ENCODE measurements around the gene AKT1. TPM values are rescaled to one million over a fixed set of nuclear protein-coding genes. Genes with fewer than 3 reads are reported as not detected.
"Not testable (repeated sequence)": the region's sequence is repeated elsewhere in the genome, so short reads cannot be mapped to it uniquely, and the experiment has no call there.

The AKT1 gene
- total and polyA plus RNA-seq, 5 donors: 101 to 154 (median 125) TPM

DNA sequence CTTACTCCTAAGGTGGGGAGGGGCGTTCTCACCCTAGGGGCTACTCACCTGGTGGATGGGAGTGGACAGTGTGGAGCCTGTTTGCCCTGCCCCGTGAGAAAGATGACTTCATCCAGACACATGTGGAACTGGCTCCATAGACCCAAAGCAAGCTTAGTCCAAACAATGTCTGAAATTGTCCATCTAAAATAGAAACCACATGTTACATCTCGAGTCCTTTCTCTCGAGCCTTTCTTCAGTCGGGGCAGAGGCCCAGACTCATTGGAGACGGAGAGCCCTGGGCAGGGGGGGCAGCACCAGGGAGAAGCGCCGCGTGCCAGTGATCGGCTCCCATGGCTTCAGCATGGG lies 38.3 kb downstream of the AKT1 start:
- Histone ChIP-seq H3K4me1 (ENCODE audit: control insufficient read depth, insufficient read depth, low read length) (peaks cover under 1% of the 10 kb centered on the region), H3K27me3 (ENCODE audit: control insufficient read depth, insufficient read depth) (no peaks in the 10 kb centered on the region), H3K27ac (ENCODE audit: low read length) (no peak overlapping the region), H3K4me3 (ENCODE audit: low read length) (no peak overlapping the region), H3K9me3 (ENCODE audit: control insufficient read depth, low read length) (no peaks in the 10 kb centered on the region)
- 86% methylated on average over 10 of the region's 10 CpGs for WGBS
- intact Hi-C loops (cut with DNase I): loop anchor here in 1 of 4 donors (5.0 kb wide), 1 partner anchor 35 kb away; no protein-coding TSS in a partner anchor
- peak in 2 of 3 donors; percentile 13 to 35 for DNase-seq
- no peak for ATAC-seq

GRCh38 chr14:104756477-104757237 lies 38.9 kb downstream of the AKT1 start:
- ATAC-seq (no peak), DNase-seq (peak in 2 of 3 donors; percentile 49 to 56)
- intact Hi-C loops (cut with DNase I): loop anchor here in 1 of 4 donors (5.0 kb wide), 1 partner anchor 36 kb away; no protein-coding TSS in a partner anchor
- Histone ChIP-seq H3K27ac (ENCODE audit: low read length) (no peak overlapping the region), H3K4me3 (ENCODE audit: low read length) (no peak overlapping the region), H3K4me1 (ENCODE audit: control insufficient read depth, insufficient read depth, low read length) (peaks cover 2% of the 10 kb centered on the region), H3K27me3 (ENCODE audit: control insufficient read depth, insufficient read depth) (no peaks in the 10 kb centered on the region), H3K9me3 (ENCODE audit: control insufficient read depth, low read length) (no peaks in the 10 kb centered on the region)
- WGBS: 87% methylated on average over 27 of the region's 27 CpGs

DNA sequence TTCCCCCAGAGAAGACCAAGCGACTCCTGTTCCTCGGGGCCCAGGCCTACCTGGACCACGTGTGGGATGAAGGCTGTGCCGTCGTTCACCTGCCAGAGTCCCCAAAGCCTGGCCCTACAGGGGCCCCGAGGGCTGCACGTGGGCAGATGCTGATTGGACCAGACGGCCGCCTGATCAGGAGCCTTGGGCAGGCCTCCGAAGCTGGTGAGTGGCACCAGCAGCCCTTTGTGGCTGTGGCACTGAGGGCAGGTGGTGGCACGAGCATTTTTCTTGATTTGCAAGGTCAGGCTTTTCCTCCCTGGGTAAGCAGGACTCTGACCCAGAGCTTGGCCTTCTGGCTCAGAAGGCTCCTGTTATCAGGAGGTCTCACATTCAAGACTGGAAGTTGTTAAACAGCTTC lies 39.9 kb downstream of the AKT1 start:
- intact Hi-C loops (cut with DNase I): loop anchor here in 1 of 4 donors (5.0 kb wide), 1 partner anchor 37 kb away; no protein-coding TSS in a partner anchor
- WGBS: 85% methylated on average over 11 of the region's 11 CpGs
- no peak for ATAC-seq
- peak in 2 of 3 donors; percentile 43 to 49 for DNase-seq
- no peaks in the 10 kb centered on the region for H3K27me3 ChIP-seq (ENCODE audit: control insufficient read depth, insufficient read depth)
- H3K9me3 ChIP-seq (ENCODE audit: control insufficient read depth, low read length): no peaks in the 10 kb centered on the region
- H3K4me3 ChIP-seq (ENCODE audit: low read length): no peak overlapping the region
- H3K4me1 ChIP-seq (ENCODE audit: control insufficient read depth, insufficient read depth, low read length): peaks cover 2% of the 10 kb centered on the region
- no peak overlapping the region for H3K27ac ChIP-seq (ENCODE audit: low read length)

- no peaks in the 10 kb centered on the region for H3K27me3 ChIP-seq (ENCODE audit: control insufficient read depth, insufficient read depth)
- intact Hi-C loops (cut with DNase I): no loop called here
- DNase-seq: peak; percentile 9 to 28 (median 13)
- peaks cover 2% of the 10 kb centered on the region for H3K4me1 ChIP-seq (ENCODE audit: control insufficient read depth, insufficient read depth, low read length)
- no peak overlapping the region for H3K27ac ChIP-seq (ENCODE audit: low read length)
- no peaks in the 10 kb centered on the region for H3K9me3 ChIP-seq (ENCODE audit: control insufficient read depth, low read length)
- WGBS: 57% methylated on average over 13 of the region's 13 CpGs
- peak overlapping the region; percentile 76 for H3K4me3 ChIP-seq (ENCODE audit: low read length)
- no peak for ATAC-seq
These were observed 41.2 kb downstream of the AKT1 start for GRCh38 chr14:104754213-104754851.

DNA sequence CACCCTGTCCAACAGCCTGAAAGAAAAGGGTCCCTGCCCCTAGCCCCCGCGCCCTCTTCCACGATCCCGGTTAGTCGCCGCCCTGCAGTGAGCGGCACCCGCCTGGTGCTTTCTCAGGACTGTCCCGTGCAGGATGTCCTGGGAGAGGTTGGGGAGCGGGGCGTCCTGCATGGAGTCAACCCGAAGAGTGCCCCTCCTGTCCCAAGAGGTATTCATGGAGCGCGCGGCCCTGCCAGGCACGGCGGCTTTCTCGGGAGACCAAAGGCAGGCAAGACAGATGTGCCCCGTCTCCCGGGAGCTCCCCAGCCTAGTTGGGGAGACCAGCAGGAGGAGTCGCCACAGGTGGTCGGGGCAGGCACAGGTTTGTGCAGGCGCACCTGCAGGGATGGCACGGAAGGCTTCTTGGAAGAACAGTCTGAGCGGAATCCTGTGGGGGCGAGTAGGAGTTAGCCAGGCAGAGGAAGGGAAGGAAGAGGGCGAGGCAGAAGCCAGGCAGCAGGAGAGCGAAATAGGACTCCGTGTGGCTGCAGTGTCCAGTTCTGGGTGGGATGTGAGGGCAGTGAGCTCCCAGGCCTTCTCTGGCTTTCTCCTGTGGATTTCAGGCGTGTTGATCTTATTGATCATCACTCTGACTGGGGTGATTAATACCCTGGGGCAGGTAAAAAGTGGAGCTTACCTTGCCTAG lies 41.9 kb downstream of the AKT1 start:
- Histone ChIP-seq H3K4me1 (ENCODE audit: control insufficient read depth, insufficient read depth, low read length) (peaks cover 2% of the 10 kb centered on the region), H3K4me3 (ENCODE audit: low read length) (peak overlapping the region; percentile 76), H3K9me3 (ENCODE audit: control insufficient read depth, low read length) (no peaks in the 10 kb centered on the region), H3K27me3 (ENCODE audit: control insufficient read depth, insufficient read depth) (no peaks in the 10 kb centered on the region), H3K27ac (ENCODE audit: low read length) (peak overlapping the region; percentile 75)
- ATAC-seq (peak; percentile 0 to 2), DNase-seq (peak; percentile 42 to 75 (median 74))
- WGBS: 1% methylated on average over 30 of the region's 30 CpGs
- intact Hi-C loops (cut with DNase I): no loop called here

GRCh38 chr14:104752735-104753527 lies 42.6 kb downstream of the AKT1 start, which contains the start of gene SIVA1:
Gene SIVA1, plus strand, starts transcription at chr14:104753147. Its CDS starts 55 bp downstream, at chr14:104753202.
- Histone ChIP-seq H3K4me3 (ENCODE audit: low read length) (peak within 1 kb of the TSS; percentile 76), H3K4me1 (ENCODE audit: control insufficient read depth, insufficient read depth, low read length) (peaks cover 2% of the 10 kb centered on the region), H3K27ac (ENCODE audit: low read length) (peak within 1 kb of the TSS; percentile 75), H3K27me3 (ENCODE audit: control insufficient read depth, insufficient read depth) (no peaks in the 10 kb centered on the region), H3K9me3 (ENCODE audit: control insufficient read depth, low read length) (no peaks in the 10 kb centered on the region)
- DNase-seq: peak; percentile 100
- peak; percentile 96 to 97 for ATAC-seq
- WGBS: under 1% methylated on average over 95 of the region's 95 CpGs
- intact Hi-C loops (cut with DNase I): no loop called here

GRCh38 chr14:104752423-104752734 lies 43.2 kb downstream of the AKT1 start:
- H3K4me1 ChIP-seq (ENCODE audit: control insufficient read depth, insufficient read depth, low read length): peaks cover 2% of the 10 kb centered on the region
- peak in 1 of 2 donors; percentile 0 for ATAC-seq
- intact Hi-C loops (cut with DNase I): no loop called here

GRCh38 chr14:104751539-104752422 lies 43.8 kb downstream of the AKT1 start:
- WGBS: 83% methylated on average over 90 of the region's 90 CpGs
- peak overlapping the region; percentile 63 for H3K27ac ChIP-seq (ENCODE audit: low read length)
- DNase-seq: peak; percentile 43 to 79 (median 73)
- intact Hi-C loops (cut with DNase I): no loop called here
- peaks cover 2% of the 10 kb centered on the region for H3K4me1 ChIP-seq (ENCODE audit: control insufficient read depth, insufficient read depth, low read length)
- no peaks in the 10 kb centered on the region for H3K9me3 ChIP-seq (ENCODE audit: control insufficient read depth, low read length)
- H3K27me3 ChIP-seq (ENCODE audit: control insufficient read depth, insufficient read depth): no peaks in the 10 kb centered on the region
- ATAC-seq: no peak
- peak overlapping the region; percentile 39 for H3K4me3 ChIP-seq (ENCODE audit: low read length)

More at GRCh38 chr14:104752423-104752734, 43.2 kb downstream of the AKT1 start:
- peak overlapping the region; percentile 39 for H3K4me3 ChIP-seq (ENCODE audit: low read length)
- no peaks in the 10 kb centered on the region for H3K27me3 ChIP-seq (ENCODE audit: control insufficient read depth, insufficient read depth)
- H3K9me3 ChIP-seq (ENCODE audit: control insufficient read depth, low read length): no peaks in the 10 kb centered on the region
- no peak for DNase-seq
- WGBS: 6% methylated on average over 21 of the region's 21 CpGs
- H3K27ac ChIP-seq (ENCODE audit: low read length): peak overlapping the region; percentile 63

- intact Hi-C loops (cut with DNase I); H3K9me3 ChIP-seq (ENCODE audit: control insufficient read depth, low read length); H3K27ac ChIP-seq (ENCODE audit: low read length); H3K4me3 ChIP-seq (ENCODE audit: low read length); H3K27me3 ChIP-seq (ENCODE audit: control insufficient read depth, insufficient read depth); ATAC-seq; H3K4me1 ChIP-seq (ENCODE audit: control insufficient read depth, insufficient read depth, low read length): not testable (repeated sequence)
- DNase-seq: peak; percentile 8 to 41 (median 32)
- 89% methylated on average over 5 of the region's 5 CpGs for WGBS
These were observed 44.8 kb downstream of the AKT1 start for GRCh38 chr14:104750753-104751057.
